ENCODE results near the gene ERAS. TPM values are rescaled to one million over a fixed set of nuclear protein-coding genes. Genes with fewer than 3 reads are reported as not detected.
"Not testable (repeated sequence)": the region's sequence is repeated elsewhere in the genome, so short reads cannot be mapped to it uniquely, and the experiment has no call there.

ERAS gene
- total and polyA plus RNA-seq, 4 experiments from 2014 or later: not detected

- POLR2A ChIA-PET (ENCODE audit: partially characterized antibody): no interaction called here
- Mint-ChIP-seq H3K4me1 (no peaks in the 10 kb centered on the region), H3K4me3 (no peak overlapping the region), H3K36me3 (peaks cover 10 to 20% of the 10 kb centered on the region in 2 donors), H3K9me3 (peaks cover 0 to 2% (median 0%) of the 10 kb centered on the region in 8 donors), H3K27me3 (no peaks in the 10 kb centered on the region), H3K27ac (no peak overlapping the region)
- no peak for DNase-seq
- CTCF ChIA-PET (ENCODE audit: partially characterized antibody): no interaction called here
- Histone ChIP-seq H3K27me3 (ENCODE audit: insufficient read depth, low read length) (no peaks in the 10 kb centered on the region), H3K36me3 (ENCODE audit: insufficient read depth, low read length) (no peaks in the 10 kb centered on the region), H3K9me3 (ENCODE audit: control insufficient read depth in 1 of 2, low read length in 2 of 2) (no peaks in the 10 kb centered on the region), H3K27ac (ENCODE audit: low read depth, low read length) (no peak overlapping the region), H3K4me1 (ENCODE audit: insufficient read depth, low read length) (no peaks in the 10 kb centered on the region), H3K4me3 (ENCODE audit: low read length in 2 of 2) (no peak overlapping the region)
- intact Hi-C loops (cut with micrococcal nuclease): no loop called here
These were observed 11.6 kb upstream of the ERAS start for GRCh38 chrX:48814722-48815121.

GRCh38 chrX:48815266-48815665, 11.0 kb upstream of the ERAS start:
- H3K9me3 ChIP-seq (ENCODE audit: control insufficient read depth in 1 of 2, low read length in 2 of 2): no peaks in the 10 kb centered on the region
- H3K27me3 Mint-ChIP-seq: no peaks in the 10 kb centered on the region
- H3K4me3 Mint-ChIP-seq: no peak overlapping the region
- no peak overlapping the region for H3K27ac ChIP-seq (ENCODE audit: low read depth, low read length)
- ChIA-PET CTCF (ENCODE audit: partially characterized antibody) (no interaction called here), POLR2A (ENCODE audit: partially characterized antibody) (no interaction called here)
- peaks cover 10 to 22% of the 10 kb centered on the region in 2 donors for H3K36me3 Mint-ChIP-seq
- no peak for DNase-seq
- intact Hi-C loops (cut with micrococcal nuclease): no loop called here
- H3K4me1 Mint-ChIP-seq: no peaks in the 10 kb centered on the region
- H3K9me3 Mint-ChIP-seq: peaks cover 0 to 2% (median 0%) of the 10 kb centered on the region in 8 donors
- no peaks in the 10 kb centered on the region for H3K4me1 ChIP-seq (ENCODE audit: insufficient read depth, low read length)
- no peak overlapping the region for H3K4me3 ChIP-seq (ENCODE audit: low read length in 2 of 2)
- no peaks in the 10 kb centered on the region for H3K36me3 ChIP-seq (ENCODE audit: insufficient read depth, low read length)
- H3K27me3 ChIP-seq (ENCODE audit: insufficient read depth, low read length): no peaks in the 10 kb centered on the region
- no peak overlapping the region for H3K27ac Mint-ChIP-seq

- POLR2A ChIA-PET (ENCODE audit: partially characterized antibody): no interaction called here
These were observed 10.1 kb upstream of the ERAS start for GRCh38 chrX:48816014-48816810.

DNA sequence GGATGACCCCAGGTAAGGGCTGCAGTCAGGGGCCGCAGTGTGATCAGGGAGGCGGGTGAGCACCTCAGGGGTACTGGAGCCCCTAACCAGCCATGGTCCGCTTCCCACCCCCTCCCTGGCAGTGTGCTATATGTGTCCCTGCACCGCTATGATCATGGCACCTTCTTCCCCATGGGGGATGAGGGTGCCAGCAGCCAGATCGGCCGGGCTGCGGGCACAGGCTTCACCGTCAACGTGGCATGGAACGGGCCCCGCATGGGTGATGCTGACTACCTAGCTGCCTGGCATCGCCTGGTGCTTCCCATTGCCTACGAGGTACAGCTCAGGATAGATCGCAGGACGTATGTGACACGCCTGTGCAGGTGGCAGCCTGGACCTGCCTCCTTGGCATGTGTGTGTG, 8.2 kb upstream of the ERAS start:
- no peak overlapping the region for H3K27ac Mint-ChIP-seq
- no peak overlapping the region for H3K4me3 ChIP-seq (ENCODE audit: low read length in 2 of 2)
- H3K36me3 ChIP-seq (ENCODE audit: insufficient read depth, low read length): no peaks in the 10 kb centered on the region
- peaks cover 0 to 2% (median 0%) of the 10 kb centered on the region in 8 donors for H3K9me3 Mint-ChIP-seq
- CTCF ChIA-PET (ENCODE audit: partially characterized antibody): no interaction called here
- H3K4me1 ChIP-seq (ENCODE audit: insufficient read depth, low read length): no peaks in the 10 kb centered on the region
- no peaks in the 10 kb centered on the region for H3K4me1 Mint-ChIP-seq
- no peaks in the 10 kb centered on the region for H3K9me3 ChIP-seq (ENCODE audit: control insufficient read depth in 1 of 2, low read length in 2 of 2)
- POLR2A ChIA-PET (ENCODE audit: partially characterized antibody): no interaction called here
- H3K27ac ChIP-seq (ENCODE audit: low read depth, low read length): no peak overlapping the region
- no peaks in the 10 kb centered on the region for H3K27me3 ChIP-seq (ENCODE audit: insufficient read depth, low read length)
- no peak for DNase-seq
- H3K27me3 Mint-ChIP-seq: no peaks in the 10 kb centered on the region
- intact Hi-C loops (cut with micrococcal nuclease): no loop called here
- peaks cover 10 to 12% of the 10 kb centered on the region in 2 donors for H3K36me3 Mint-ChIP-seq
- no peak overlapping the region for H3K4me3 Mint-ChIP-seq

More at GRCh38 chrX:48816014-48816810, 10.1 kb upstream of the ERAS start:
- Mint-ChIP-seq H3K9me3 (peaks cover 0 to 2% (median 0%) of the 10 kb centered on the region in 8 donors), H3K27me3 (no peaks in the 10 kb centered on the region), H3K4me3 (no peak overlapping the region), H3K27ac (no peak overlapping the region), H3K36me3 (peaks cover 10 to 17% of the 10 kb centered on the region in 2 donors), H3K4me1 (no peaks in the 10 kb centered on the region)
- DNase-seq: no peak
- Histone ChIP-seq H3K9me3 (ENCODE audit: control insufficient read depth in 1 of 2, low read length in 2 of 2) (no peaks in the 10 kb centered on the region), H3K27me3 (ENCODE audit: insufficient read depth, low read length) (no peaks in the 10 kb centered on the region), H3K27ac (ENCODE audit: low read depth, low read length) (no peak overlapping the region), H3K4me3 (ENCODE audit: low read length in 2 of 2) (no peak overlapping the region), H3K36me3 (ENCODE audit: insufficient read depth, low read length) (no peaks in the 10 kb centered on the region), H3K4me1 (ENCODE audit: insufficient read depth, low read length) (no peaks in the 10 kb centered on the region)
- CTCF ChIA-PET (ENCODE audit: partially characterized antibody): no interaction called here
- intact Hi-C loops (cut with micrococcal nuclease): no loop called here

- H3K27me3 ChIP-seq (ENCODE audit: insufficient read depth, low read length): no peaks in the 10 kb centered on the region
- no peaks in the 10 kb centered on the region for H3K36me3 ChIP-seq (ENCODE audit: insufficient read depth, low read length)
- Mint-ChIP-seq H3K27me3 (no peaks in the 10 kb centered on the region), H3K9me3 (peaks cover 0 to 2% (median 0%) of the 10 kb centered on the region in 8 donors), H3K4me3 (no peak overlapping the region), H3K4me1 (no peaks in the 10 kb centered on the region), H3K27ac (no peak overlapping the region), H3K36me3 (peaks cover 10 to 14% of the 10 kb centered on the region in 2 donors)
- no peaks in the 10 kb centered on the region for H3K4me1 ChIP-seq (ENCODE audit: insufficient read depth, low read length)
- no peak overlapping the region for H3K4me3 ChIP-seq (ENCODE audit: low read length in 2 of 2)
- no peak for DNase-seq
- POLR2A ChIA-PET (ENCODE audit: partially characterized antibody): no interaction called here
- CTCF ChIA-PET (ENCODE audit: partially characterized antibody): no interaction called here
- intact Hi-C loops (cut with micrococcal nuclease): no loop called here
- H3K27ac ChIP-seq (ENCODE audit: low read depth, low read length): no peak overlapping the region
- H3K9me3 ChIP-seq (ENCODE audit: control insufficient read depth in 1 of 2, low read length in 2 of 2): no peaks in the 10 kb centered on the region
These were observed 7.4 kb upstream of the ERAS start for GRCh38 chrX:48818866-48819265.

GRCh38 chrX:48819394-48819793, 6.9 kb upstream of the ERAS start:
- H3K4me1 ChIP-seq (ENCODE audit: insufficient read depth, low read length); H3K4me3 Mint-ChIP-seq; H3K4me3 ChIP-seq (ENCODE audit: low read length in 2 of 2); intact Hi-C loops (cut with micrococcal nuclease); H3K27me3 ChIP-seq (ENCODE audit: insufficient read depth, low read length); H3K9me3 Mint-ChIP-seq; H3K4me1 Mint-ChIP-seq; H3K27me3 Mint-ChIP-seq; CTCF ChIA-PET (ENCODE audit: partially characterized antibody); H3K27ac Mint-ChIP-seq; H3K27ac ChIP-seq (ENCODE audit: low read depth, low read length); POLR2A ChIA-PET (ENCODE audit: partially characterized antibody); DNase-seq; H3K9me3 ChIP-seq (ENCODE audit: control insufficient read depth in 1 of 2, low read length in 2 of 2); H3K36me3 ChIP-seq (ENCODE audit: insufficient read depth, low read length): not testable (repeated sequence)
- peaks cover 10 to 16% of the 10 kb centered on the region in 2 donors for H3K36me3 Mint-ChIP-seq

GRCh38 chrX:48823053-48823452, 3.3 kb upstream of the ERAS start:
- Histone ChIP-seq H3K27ac (ENCODE audit: low read depth, low read length) (no peak overlapping the region), H3K4me3 (ENCODE audit: low read length in 2 of 2) (no peak overlapping the region), H3K9me3 (ENCODE audit: control insufficient read depth in 1 of 2, low read length in 2 of 2) (no peaks in the 10 kb centered on the region), H3K4me1 (ENCODE audit: insufficient read depth, low read length) (no peaks in the 10 kb centered on the region), H3K36me3 (ENCODE audit: insufficient read depth, low read length) (no peaks in the 10 kb centered on the region), H3K27me3 (ENCODE audit: insufficient read depth, low read length) (no peaks in the 10 kb centered on the region)
- H3K27me3 Mint-ChIP-seq: peaks cover 7% of the 10 kb centered on the region in 2 donors
- H3K36me3 Mint-ChIP-seq: peaks cover 9 to 26% of the 10 kb centered on the region in 2 donors
- peaks cover 0 to 5% (median 4%) of the 10 kb centered on the region in 4 donors for H3K4me1 Mint-ChIP-seq
- no peak for DNase-seq
- no peak overlapping the region for H3K4me3 Mint-ChIP-seq
- H3K9me3 Mint-ChIP-seq: peaks cover 0 to 4% (median 0%) of the 10 kb centered on the region in 8 donors
- ChIA-PET CTCF (ENCODE audit: partially characterized antibody) (no interaction called here), POLR2A (ENCODE audit: partially characterized antibody) (no interaction called here)
- intact Hi-C loops (cut with micrococcal nuclease): no loop called here
- H3K27ac Mint-ChIP-seq: no peak overlapping the region

Measured in CD4-positive, alpha-beta memory T cell (primary cell).